Heart left ventricle (tissue), 16 donors: ENCODE results near the gene ZNF148. TPM values are rescaled to one million over a fixed set of nuclear protein-coding genes. Genes with fewer than 3 reads are reported as not detected.
"Not testable (repeated sequence)": the region's sequence is repeated elsewhere in the genome, so short reads cannot be mapped to it uniquely, and the experiment has no call there.

Experiments used
- ATAC-seq, 4 donors: fragments of 200-7000 bp; cut with Tn5 transposase; one replicate each; pipeline ENCODE4 v1.9.1; 2020 to 2022; ENCODE audit warnings: moderate library complexity in 4 of 4, mild to moderate bottlenecking in 3 of 4, moderate number of reproducible peaks in 1 of 4
- DNase-seq, 5 donors: peaks; one replicate each; pipeline ENCODE4 v3.0.0-alpha.2; 2020
- H3K27ac ChIP-seq, 12 donors: fragments of 200-600 bp; sonication (generic) in 4 of 12; one replicate each; pipeline versions ENCODE4 v1.5.0 to v1.8.0; 2016 to 2022; ENCODE audit warnings: mild to moderate bottlenecking in 2 of 12
- H3K27me3 ChIP-seq, 9 donors: fragments of 200-600 bp; sonication (generic) in 2 of 9; one replicate each; pipeline versions ENCODE4 v1.5.1 to v1.8.0; 2016 to 2022; ENCODE audit warnings: mild to moderate bottlenecking in 3 of 9
- H3K36me3 ChIP-seq, 9 donors: fragments of 200-600 bp; sonication (generic) in 2 of 9; one replicate each; pipeline versions ENCODE4 v1.5.0 to v1.8.0; 2018 to 2022; ENCODE audit warnings: mild to moderate bottlenecking in 2 of 9
- H3K4me1 ChIP-seq, 12 donors: fragments of 200-600 bp; sonication (generic) in 4 of 12; one replicate each; pipeline versions ENCODE4 v1.5.0 to v1.8.0; 2016 to 2022; ENCODE audit warnings: mild to moderate bottlenecking in 3 of 12
- H3K4me3 ChIP-seq, 12 donors: fragments of 200-600 bp; sonication (generic) in 4 of 12; one replicate each; pipeline versions ENCODE4 v1.5.0 to v1.8.0; 2017 to 2022; ENCODE audit warnings: mild to moderate bottlenecking in 9 of 12, moderate library complexity in 4 of 12
- H3K9me3 ChIP-seq, 12 donors: fragments of 200-600 bp; sonication (generic) in 4 of 12; one replicate each; pipeline versions ENCODE4 v1.5.0 to v1.8.0; 2016 to 2022; ENCODE audit warnings: mild to moderate bottlenecking in 1 of 12
- CTCF ChIP-seq, 12 donors: fragments of 200-600 bp; sonication (generic) in 4 of 12; IDR thresholded peaks; one replicate each; pipeline versions ENCODE4 v1.5.0 to v1.8.0; 2018 to 2022; ENCODE audit warnings: antibody characterized with exemption in 12 of 12, mild to moderate bottlenecking in 5 of 12
- POLR2A ChIP-seq, 2 donors: fragments of 450-650 bp; IDR thresholded peaks; one replicate each; pipeline ENCODE4 v1.6.1; 2017; ENCODE audit warnings: antibody characterized with exemption in 2 of 2, mild to moderate bottlenecking in 2 of 2, moderate library complexity in 2 of 2
- WGBS, 4 donors: extraction: QIAGEN DNeasy Blood & Tissue Kit in 2 of 4; methylation state at CpG; one replicate each; pipeline versions ENCODE4 v1.1.5 to v1.1.7; 2013 to 2018; 5-methylcytosine and 5-hydroxymethylcytosine counted together
- intact Hi-C, 10 donors: fragments of 100-400 bp; cut with DNase I; formaldehyde crosslinking; loops; one replicate each; pipeline versions ENCODE4 v1.11.1 to v1.14.2; 2022
- polyA plus RNA-seq, 2 donors: library from polyadenylated mRNA; stranded (reverse); fragments of 200-250 nt; gene quantifications; one replicate each; pipeline ENCODE4 v1.2.3, GENCODE V29; 2013
- total RNA-seq, 9 donors: library from RNA; depleted of rRNA in 2 of 9; stranded (reverse); fragments of >200 nt in 2 of 9; fragmentation: NEBNext Ultra II Directional in 3 of 9; extraction: Animal tissue kit (Norgen Biotek cat#: 25700) in 3 of 9; gene quantifications; one replicate each; pipeline versions ENCODE4 v1.1.0 to v1.2.4, GENCODE V29; 2016 to 2023
- donor health status: ischemic (EF 13 %, LVEDD 7.1; RV severe dilation, severe dysfunction).
- donor health status: healthy with polysubstance abuse.
- donor health status: DM: no; HTN: yes; CAD: no.
- donor health status: DM: no; HTN: no; CAD: no.
- donor health status: ischemic (EF 25% LVEDD 6.9; RV normal size, moderate dysfunction).
- donor health status: ischemic (EF 25% LVEDD 5.7; RV mildly dilated, moderate dysfunction).
- donor health status: healthy.
- donor health status: DM: yes; HTN: yes; CAD: no.
- donor health status: ischemic (EF 35%, LVEDD 5.7; RV mildly dilated, moderate dysfunction).
- donor health status: nonischemic (EF 11% LVEDD 7.7; RV severe dilation, severe dysfunction).
- donor health status: DM: yes; HTN: yes; CAD: no.
- donor health status: PGD.
- donor health status: ischemic (EF 29% LVEDD 5.4; RV normal size, mild dysfunction).
- donor health status: nonischemic (EF 23%, LVEDD 6.1; RV moderate dilation, normal function).

ZNF148 gene
- total and polyA plus RNA-seq, 11 donors, result 4.5 to 62.4 (median 39.0) TPM

DNA sequence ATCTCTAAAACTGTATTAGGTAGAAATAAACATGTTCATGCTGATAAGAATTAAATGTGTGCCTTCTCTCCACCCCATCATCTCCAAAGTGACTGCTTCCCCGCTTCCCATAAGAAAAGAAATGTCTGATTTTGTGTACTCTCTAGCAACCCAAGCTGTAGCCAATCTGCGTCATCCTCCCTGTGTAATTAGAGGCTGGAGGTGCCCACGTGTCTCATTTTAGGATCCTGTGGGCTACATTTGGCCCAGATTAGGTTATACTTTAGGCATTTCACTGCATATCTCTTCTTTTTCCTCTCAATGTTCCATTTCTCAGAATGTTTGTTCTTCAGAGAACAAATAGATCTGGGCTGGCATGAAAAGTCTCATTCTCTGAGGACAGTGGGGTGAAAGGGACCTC, 19.3 kb upstream of the ZNF148 start:
- WGBS, 4 donors, result 83 to 88% (median 86%) methylated on average over 3 of the region's 3 CpGs
- ATAC-seq (no peak), DNase-seq (no peak)
- Histone ChIP-seq H3K9me3 (no peaks in the 10 kb centered on the region), H3K4me3 (no peak overlapping the region), H3K27ac (no peak overlapping the region), H3K27me3 (peaks cover 0 to 5% (median 0%) of the 10 kb centered on the region in 9 donors), H3K4me1 (no peaks in the 10 kb centered on the region), H3K36me3 (no peaks in the 10 kb centered on the region)
- TF ChIP-seq CTCF (IDR thresholded peaks at IDR 0.05), result no peak
- no peak for TF ChIP-seq POLR2A (IDR thresholded peaks at IDR 0.05)
- intact Hi-C loops, result no loop called here

DNA sequence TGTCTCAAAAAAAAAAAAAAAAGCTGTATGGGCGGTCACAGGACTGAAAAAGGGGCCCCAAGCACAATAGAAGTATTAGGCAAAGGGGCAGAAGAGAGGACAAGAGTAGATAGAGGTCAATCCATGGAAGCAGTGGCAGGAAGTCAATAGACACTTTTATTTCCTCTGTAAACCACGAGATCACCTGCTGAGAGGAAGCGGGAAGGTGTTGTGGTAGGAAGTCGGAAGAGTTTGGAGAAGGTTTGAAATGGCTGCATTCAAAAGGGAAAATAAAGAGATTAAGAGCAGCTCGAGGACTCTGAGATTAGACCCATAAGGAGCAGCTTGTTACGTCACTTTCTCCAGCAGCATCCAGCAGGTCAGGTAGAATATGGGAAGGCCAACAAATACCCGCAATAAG, 14.2 kb upstream of the ZNF148 start:
- TF ChIP-seq CTCF (IDR thresholded peaks at IDR 0.05) (no peak), POLR2A (IDR thresholded peaks at IDR 0.05) (no peak)
- H3K27me3 ChIP-seq, result no peaks in the 10 kb centered on the region
- H3K4me3 ChIP-seq, result no peak overlapping the region
- no peak for DNase-seq
- intact Hi-C loops, result no loop called here
- H3K27ac ChIP-seq, result no peak overlapping the region
- H3K9me3 ChIP-seq, result no peaks in the 10 kb centered on the region
- H3K36me3 ChIP-seq, result no peaks in the 10 kb centered on the region
- H3K4me1 ChIP-seq, result no peaks in the 10 kb centered on the region
- WGBS, 4 donors, result 73 to 85% (median 78%) methylated on average over 7 of the region's 7 CpGs
- no peak for ATAC-seq

DNA sequence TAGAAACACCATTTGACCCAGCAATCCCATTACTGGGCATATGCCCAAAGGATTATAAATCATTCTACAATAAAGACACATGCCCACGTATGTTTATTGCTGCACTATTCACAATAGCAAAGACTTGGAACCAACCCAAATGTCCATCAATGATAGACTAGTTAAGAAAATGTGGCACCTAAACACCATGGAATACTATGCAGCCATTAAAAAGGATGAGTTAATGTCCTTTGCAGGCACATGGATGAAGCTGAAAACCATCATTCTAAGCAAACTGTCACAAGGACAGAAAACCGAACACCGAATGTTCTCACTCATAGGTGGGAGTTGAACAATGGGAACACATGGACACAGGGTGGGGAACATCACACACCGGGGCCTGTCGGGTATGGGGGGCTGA, 13.2 kb upstream of the ZNF148 start:
- ATAC-seq, H3K36me3 ChIP-seq, H3K9me3 ChIP-seq, H3K27ac ChIP-seq, intact Hi-C loops, H3K4me3 ChIP-seq, H3K4me1 ChIP-seq, H3K27me3 ChIP-seq, DNase-seq: not testable (repeated sequence)
- WGBS, 4 donors, result 87 to 96% (median 92%) methylated on average over 5 of the region's 5 CpGs

- TF ChIP-seq CTCF (IDR thresholded peaks at IDR 0.05) (no peak), POLR2A (IDR thresholded peaks at IDR 0.05) (no peak)
- no peak for ATAC-seq
- H3K36me3 ChIP-seq, result no peaks in the 10 kb centered on the region
- 66 to 84% (median 75%) methylated on average over 4 of the region's 4 CpGs for WGBS, 4 donors
- H3K27ac ChIP-seq, result no peak overlapping the region
- no peak overlapping the region for H3K4me3 ChIP-seq
- DNase-seq, result no peak
- intact Hi-C loops, result no loop called here
- no peaks in the 10 kb centered on the region for H3K27me3 ChIP-seq
- no peaks in the 10 kb centered on the region for H3K9me3 ChIP-seq
- no peaks in the 10 kb centered on the region for H3K4me1 ChIP-seq
Observed at GRCh38 chr3:125386811-125387210, 11.7 kb upstream of the ZNF148 start.

GRCh38 chr3:125383744-125384143, 8.6 kb upstream of the ZNF148 start:
- H3K27ac ChIP-seq, result no peak overlapping the region

More at GRCh38 chr3:125383744-125384143, 8.6 kb upstream of the ZNF148 start:
- DNase-seq (no peak), ATAC-seq (no peak)
- no peaks in the 10 kb centered on the region for H3K36me3 ChIP-seq
- H3K27me3 ChIP-seq, result no peaks in the 10 kb centered on the region
- TF ChIP-seq POLR2A (IDR thresholded peaks at IDR 0.05) (no peak), CTCF (IDR thresholded peaks at IDR 0.05) (no peak)
- no peaks in the 10 kb centered on the region for H3K9me3 ChIP-seq
- H3K4me3 ChIP-seq, result no peak overlapping the region
- H3K4me1 ChIP-seq, result no peaks in the 10 kb centered on the region
- intact Hi-C loops, result no loop called here
- WGBS, 4 donors, result 59 to 66% (median 63%) methylated on average over 5 of the region's 5 CpGs
